IPS-18a (cell line): ENCODE data around the gene PHACTR2.

Source experiments
- H3K27ac ChIP-seq: one replicate; pipeline ENCODE4 v1.5.1; 2013; ENCODE audit warnings: low read length
- H3K27me3 ChIP-seq: one replicate; pipeline ENCODE4 v1.6.1; 2013; ENCODE audit warnings: mild to moderate bottlenecking, low read length; ENCODE audit not compliant: control insufficient read depth, insufficient read depth
- H3K36me3 ChIP-seq: one replicate; pipeline ENCODE4 v1.6.1; 2013; ENCODE audit warnings: low read depth, low read length; ENCODE audit not compliant: control insufficient read depth
- H3K4me1 ChIP-seq: one replicate; pipeline ENCODE4 v1.6.1; 2013; ENCODE audit warnings: low read depth, low read length; ENCODE audit not compliant: control insufficient read depth
- H3K4me3 ChIP-seq: one replicate; pipeline ENCODE4 v1.5.1; 2013; ENCODE audit warnings: low read length
- H3K9ac ChIP-seq: one replicate; pipeline ENCODE4 v1.6.1; 2013; ENCODE audit warnings: mild to moderate bottlenecking, low read length, moderate library complexity
- H3K9me3 ChIP-seq: one replicate; pipeline ENCODE4 v1.6.1; 2013; ENCODE audit warnings: low read depth, low read length; ENCODE audit not compliant: control insufficient read depth

The PHACTR2 gene

GRCh38 chr6:143676437-143677045 is 1.2 kb upstream of the PHACTR2 start:
- Histone ChIP-seq H3K27me3 (no peaks in the 10 kb centered on the region), H3K36me3 (no peaks in the 10 kb centered on the region), H3K9ac (peak overlapping the region; percentile 52), H3K9me3 (no peaks in the 10 kb centered on the region), H3K27ac (peak overlapping the region; percentile 46), H3K4me3 (peak overlapping the region; percentile 42), H3K4me1 (peaks cover 58% of the 10 kb centered on the region)

- Histone ChIP-seq H3K36me3 (no peaks in the 10 kb centered on the region), H3K9me3 (no peaks in the 10 kb centered on the region), H3K4me1 (peaks cover 58% of the 10 kb centered on the region), H3K27ac (no peak overlapping the region), H3K4me3 (peak overlapping the region; percentile 91), H3K9ac (no peak overlapping the region), H3K27me3 (no peaks in the 10 kb centered on the region)
These were observed 231 bp upstream of the PHACTR2 start for GRCh38 chr6:143677577-143677890.

GRCh38 chr6:143679041-143679440 is 1.3 kb downstream of the PHACTR2 start:
- no peaks in the 10 kb centered on the region for H3K36me3 ChIP-seq
- H3K27me3 ChIP-seq, result no peaks in the 10 kb centered on the region
- H3K4me1 ChIP-seq, result peaks cover 46% of the 10 kb centered on the region
- H3K9me3 ChIP-seq, result no peaks in the 10 kb centered on the region
- H3K27ac ChIP-seq, result no peak overlapping the region
- peak overlapping the region; percentile 85 for H3K9ac ChIP-seq
- peak overlapping the region; percentile 91 for H3K4me3 ChIP-seq

- no peaks in the 10 kb centered on the region for H3K9me3 ChIP-seq
- H3K9ac ChIP-seq, result no peak overlapping the region
- no peaks in the 10 kb centered on the region for H3K36me3 ChIP-seq
- H3K4me1 ChIP-seq, result peaks cover 35% of the 10 kb centered on the region
- no peaks in the 10 kb centered on the region for H3K27me3 ChIP-seq
- H3K4me3 ChIP-seq, result peak overlapping the region; percentile 91
- no peak overlapping the region for H3K27ac ChIP-seq
These were observed 2.4 kb downstream of the PHACTR2 start for GRCh38 chr6:143680141-143680540.

GRCh38 chr6:143682805-143683204 is 5.0 kb downstream of the PHACTR2 start:
- H3K9ac ChIP-seq, result no peak overlapping the region
- no peaks in the 10 kb centered on the region for H3K36me3 ChIP-seq
- H3K27me3 ChIP-seq, result no peaks in the 10 kb centered on the region
- H3K9me3 ChIP-seq, result no peaks in the 10 kb centered on the region
- H3K4me1 ChIP-seq, result peaks cover 26% of the 10 kb centered on the region
- H3K4me3 ChIP-seq, result no peak overlapping the region
- no peak overlapping the region for H3K27ac ChIP-seq

- Histone ChIP-seq H3K4me1 (peaks cover 22% of the 10 kb centered on the region), H3K27ac (no peak overlapping the region), H3K36me3 (no peaks in the 10 kb centered on the region), H3K4me3 (no peak overlapping the region), H3K9me3 (no peaks in the 10 kb centered on the region), H3K9ac (no peak overlapping the region), H3K27me3 (no peaks in the 10 kb centered on the region)
These were observed 6.7 kb downstream of the PHACTR2 start for GRCh38 chr6:143684486-143684885.

GRCh38 chr6:143685653-143686052 is 7.9 kb downstream of the PHACTR2 start:
- no peak overlapping the region for H3K27ac ChIP-seq
- no peaks in the 10 kb centered on the region for H3K27me3 ChIP-seq
- no peaks in the 10 kb centered on the region for H3K36me3 ChIP-seq
- H3K4me3 ChIP-seq, result no peak overlapping the region
- H3K4me1 ChIP-seq, result peaks cover 21% of the 10 kb centered on the region
- no peaks in the 10 kb centered on the region for H3K9me3 ChIP-seq
- H3K9ac ChIP-seq, result no peak overlapping the region

- H3K27me3 ChIP-seq, result no peaks in the 10 kb centered on the region
- peaks cover 33% of the 10 kb centered on the region for H3K4me1 ChIP-seq
- H3K9me3 ChIP-seq, result no peaks in the 10 kb centered on the region
- no peaks in the 10 kb centered on the region for H3K36me3 ChIP-seq
- H3K9ac ChIP-seq, result no peak overlapping the region
- no peak overlapping the region for H3K27ac ChIP-seq
- no peak overlapping the region for H3K4me3 ChIP-seq
These were observed 9.8 kb downstream of the PHACTR2 start for GRCh38 chr6:143687591-143687990.

- H3K9me3 ChIP-seq, result no peaks in the 10 kb centered on the region
- H3K4me1 ChIP-seq, result peaks cover 33% of the 10 kb centered on the region
- no peaks in the 10 kb centered on the region for H3K36me3 ChIP-seq
- no peaks in the 10 kb centered on the region for H3K27me3 ChIP-seq
- no peak overlapping the region for H3K27ac ChIP-seq
- no peak overlapping the region for H3K4me3 ChIP-seq
- no peak overlapping the region for H3K9ac ChIP-seq
These were observed 10.9 kb downstream of the PHACTR2 start for GRCh38 chr6:143688681-143689080.

- Histone ChIP-seq H3K4me1 (peaks cover 40% of the 10 kb centered on the region), H3K36me3 (no peaks in the 10 kb centered on the region), H3K4me3 (peak overlapping the region; percentile 15), H3K27me3 (no peaks in the 10 kb centered on the region), H3K9ac (no peak overlapping the region), H3K9me3 (no peaks in the 10 kb centered on the region), H3K27ac (no peak overlapping the region)
These were observed 12.1 kb downstream of the PHACTR2 start for GRCh38 chr6:143689852-143690251.

GRCh38 chr6:143691155-143691554 is 13.4 kb downstream of the PHACTR2 start:
- no peaks in the 10 kb centered on the region for H3K9me3 ChIP-seq
- H3K4me3 ChIP-seq, result no peak overlapping the region
- H3K9ac ChIP-seq, result no peak overlapping the region
- H3K4me1 ChIP-seq, result peaks cover 42% of the 10 kb centered on the region
- H3K36me3 ChIP-seq, result no peaks in the 10 kb centered on the region
- H3K27ac ChIP-seq, result no peak overlapping the region
- H3K27me3 ChIP-seq, result no peaks in the 10 kb centered on the region

GRCh38 chr6:143691900-143692636 is 14.3 kb downstream of the PHACTR2 start:
- no peaks in the 10 kb centered on the region for H3K36me3 ChIP-seq
- no peaks in the 10 kb centered on the region for H3K27me3 ChIP-seq
- no peak overlapping the region for H3K9ac ChIP-seq
- H3K27ac ChIP-seq, result no peak overlapping the region
- no peak overlapping the region for H3K4me3 ChIP-seq
- H3K4me1 ChIP-seq, result peaks cover 38% of the 10 kb centered on the region
- H3K9me3 ChIP-seq, result no peaks in the 10 kb centered on the region
